HCT116 (cell line): ENCODE results near the gene SPATC1L. TPM values are rescaled to one million over a fixed set of nuclear protein-coding genes. Genes with fewer than 3 reads are reported as not detected.
"Not testable (repeated sequence)": the region's sequence is repeated elsewhere in the genome, so short reads cannot be mapped to it uniquely, and the experiment has no call there.

ENCODE experiments used
- ATAC-seq: fragments of 200-7000 bp; cut with Tn5 transposase; 2 replicates; pipeline ENCODE4 v1.9.1; 2020; ENCODE audit warnings: mild to moderate bottlenecking, moderate library complexity
- BruUV-seq: library from RNA; stranded (reverse); fragments of 400-500 nt; replicated peaks from 2 replicates; lab custom pipeline; 2021; lab: Mats Ljungman, UMichigan
- CTCF ChIA-PET: fragments of 300-600 bp; sonication (Branson Sonifier 250); formaldehyde crosslinking; loops from one replicate; lab custom pipeline; 2021; ENCODE audit warnings: antibody characterized with exemption; lab: Charles Lee
- POLR2A ChIA-PET: fragments of 300-600, 350-600 bp; sonication (Branson Sonifier 250); formaldehyde crosslinking; loops from one replicate; lab custom pipeline; 2021; ENCODE audit warnings: antibody characterized with exemption; lab: Charles Lee
- RAD21 ChIA-PET, 2 experiments: fragments of 300-600 bp; sonication (Branson Sonifier 250); formaldehyde crosslinking; loops; one replicate each; lab custom pipeline; 2023; ENCODE audit warnings: low total read pairs in 2 of 2; ENCODE audit not compliant: uncharacterized antibody in 2 of 2, unreplicated experiment in 2 of 2, low non-redundant PET in 1 of 2; lab: Charles Lee
- DNase-seq: peaks from one replicate; pipeline ENCODE4 v3.0.0-alpha.2; 2010; ENCODE audit warnings: low read depth, low spot score
- H2AFZ ChIP-seq: fragments of 200-600 bp; shearing (Covaris generic), sonication (generic); 2 replicates; pipeline ENCODE4 v1.6.1; 2017; ENCODE audit warnings: low read depth, mixed run types, mixed read lengths, antibody characterized with exemption, low read length; ENCODE audit not compliant: poor library complexity, severe bottlenecking
- H3K27ac ChIP-seq: 2 replicates; pipeline ENCODE4 v1.5.1; 2012; ENCODE audit warnings: low read depth, low read length
- H3K27me3 ChIP-seq: fragments of 200-600 bp; sonication (generic); 2 replicates; pipeline ENCODE4 v1.6.1; 2016; ENCODE audit warnings: mixed run types, low read length, mixed read lengths; ENCODE audit not compliant: insufficient read depth
- H3K36me3 ChIP-seq, 2 experiments: fragments of 200-500 bp in 1 of 2; fragments of 200-600 bp in 1 of 2; sonication (Bioruptor generic) in 1 of 2; sonication (generic) in 1 of 2; 2 replicates each; pipeline versions ENCODE4 v1.5.1 to v1.6.1; 2014 to 2016; ENCODE audit warnings: low read length in 2 of 2, inconsistent platforms in 1 of 2, mixed read lengths in 1 of 2, mixed run types in 1 of 2; ENCODE audit not compliant: insufficient read depth in 2 of 2, control insufficient read depth in 1 of 2
- H3K4me1 ChIP-seq, 2 experiments: fragments of 200-600 bp in 1 of 2; sonication (generic) in 1 of 2; 2 replicates each; pipeline versions ENCODE4 v1.5.1 to v1.6.1; 2012 to 2017; ENCODE audit warnings: low read length in 2 of 2, inconsistent platforms in 1 of 2, mild to moderate bottlenecking in 1 of 2, mixed read lengths in 1 of 2, mixed run types in 1 of 2, moderate library complexity in 1 of 2; ENCODE audit not compliant: insufficient read depth in 2 of 2, control insufficient read depth in 1 of 2
- H3K4me2 ChIP-seq: fragments of 200-600 bp; sonication (generic); 2 replicates; pipeline ENCODE4 v1.6.1; 2017; ENCODE audit warnings: mixed run types, low read length, mixed read lengths
- H3K4me3 ChIP-seq, 2 experiments: fragments of 200-600 bp in 1 of 2; sonication (generic) in 1 of 2; replicated peaks in 1 of 2; 2 replicates each; pipeline ENCODE4 v1.5.1; 2011 to 2016; ENCODE audit warnings: low read length in 2 of 2, control low read depth in 1 of 2, low read depth in 1 of 2, mild to moderate bottlenecking in 1 of 2, mixed read lengths in 1 of 2, mixed run types in 1 of 2
- H3K79me2 ChIP-seq: fragments of 200-600 bp; sonication (generic); 2 replicates; pipeline ENCODE4 v1.6.1; 2017; ENCODE audit warnings: mild to moderate bottlenecking, mixed run types, low read length, moderate library complexity, mixed read lengths; ENCODE audit not compliant: insufficient read depth
- H3K9ac ChIP-seq: fragments of 200-600 bp; sonication (generic); 2 replicates; pipeline ENCODE4 v1.6.1; 2016; ENCODE audit warnings: low read length, mixed read lengths
- H3K9me2 ChIP-seq: fragments of 200-600 bp; sonication (generic), shearing (Covaris generic); 2 replicates; pipeline ENCODE4 v1.6.1; 2017; ENCODE audit warnings: mixed run types, mild to moderate bottlenecking, moderate library complexity; ENCODE audit not compliant: insufficient read depth
- H3K9me3 ChIP-seq, 2 experiments: fragments of 200-500 bp in 1 of 2; fragments of 200-600 bp in 1 of 2; sonication (Bioruptor generic) in 1 of 2; sonication (generic) in 1 of 2; 2 replicates each; pipeline ENCODE4 v1.6.1; 2014 to 2017; ENCODE audit warnings: low read length in 2 of 2, mixed read lengths in 2 of 2, inconsistent platforms in 1 of 2, low read depth in 1 of 2, mild to moderate bottlenecking in 1 of 2, mixed run types in 1 of 2, moderate library complexity in 1 of 2; ENCODE audit not compliant: control insufficient read depth in 1 of 2, insufficient read depth in 1 of 2
- H4K20me1 ChIP-seq: fragments of 200-600 bp; sonication (generic), shearing (Covaris generic); 2 replicates; pipeline ENCODE4 v1.6.1; 2017; ENCODE audit warnings: mixed run types, mild to moderate bottlenecking, moderate library complexity; ENCODE audit not compliant: insufficient read depth
- intact Hi-C: fragments of 100-400 bp; cut with micrococcal nuclease; formaldehyde crosslinking; loops from 2 replicates; pipeline ENCODE4 v1.10.0; 2022
- total RNA-seq: library from RNA; stranded (reverse); gene quantifications from one replicate; pipeline ENCODE4 v1.2.1, GENCODE V29; 2021; ENCODE audit not compliant: unreplicated experiment
- TF ChIP-seq, protein P1 (sequence below): IDR thresholded peaks from 2 replicates; pipeline ENCODE4 v1.6.1; 2012

Gene SPATC1L
- total RNA-seq, 1 experiment from 2014 or later, result 1.3 TPM

DNA sequence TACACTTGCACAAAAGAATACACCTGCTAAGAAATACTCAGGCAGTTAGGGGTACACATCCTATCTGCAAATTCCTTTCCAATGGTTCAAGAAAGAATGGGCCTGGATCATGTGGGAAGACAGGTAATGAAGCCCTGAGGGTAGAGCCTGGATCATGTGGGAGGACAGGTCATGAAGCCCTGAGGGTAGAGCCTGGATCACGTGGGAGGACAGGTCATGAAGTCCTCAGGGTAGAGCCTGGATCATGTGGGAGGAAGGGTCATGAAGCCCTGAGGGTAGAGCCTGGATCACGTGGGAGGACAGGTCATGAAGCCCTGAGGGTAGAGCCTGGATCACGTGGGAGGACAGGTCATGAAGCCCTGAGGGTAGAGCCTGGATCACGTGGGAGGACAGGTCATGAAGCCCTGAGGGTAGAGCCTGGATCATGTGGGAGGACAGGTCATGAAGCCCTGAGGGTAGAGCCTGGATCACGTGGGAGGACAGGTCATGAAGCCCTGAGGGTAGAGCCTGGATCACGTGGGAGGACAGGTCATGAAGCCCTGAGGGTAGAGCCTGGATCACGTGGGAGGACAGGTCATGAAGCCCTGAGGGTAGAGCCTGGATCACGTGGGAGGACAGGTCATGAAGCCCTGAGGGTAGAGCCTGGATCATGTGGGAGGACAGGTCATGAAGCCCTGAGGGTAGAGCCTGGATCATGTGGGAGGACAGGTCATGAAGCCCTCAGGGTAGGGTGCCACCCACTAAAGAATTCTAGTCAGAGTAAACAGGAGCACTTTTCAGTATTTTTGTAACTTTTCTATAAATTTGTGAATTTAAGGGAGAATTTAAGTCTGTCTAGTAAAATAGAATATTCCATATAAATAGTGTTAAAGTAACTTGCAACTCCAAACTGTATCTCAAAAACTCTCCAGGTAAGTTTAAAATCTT, 16.9 kb upstream of the SPATC1L start:
- BruUV-seq, POLR2A ChIA-PET, H3K4me1 ChIP-seq, H3K27ac ChIP-seq, RAD21 ChIA-PET, H2AFZ ChIP-seq, CTCF ChIA-PET, H3K9me3 ChIP-seq, H3K36me3 ChIP-seq, intact Hi-C loops, H3K27me3 ChIP-seq, H3K4me2 ChIP-seq, H3K4me3 ChIP-seq, DNase-seq, H3K79me2 ChIP-seq, H3K9me2 ChIP-seq, H3K9ac ChIP-seq, H4K20me1 ChIP-seq, ATAC-seq: not testable (repeated sequence)

DNA sequence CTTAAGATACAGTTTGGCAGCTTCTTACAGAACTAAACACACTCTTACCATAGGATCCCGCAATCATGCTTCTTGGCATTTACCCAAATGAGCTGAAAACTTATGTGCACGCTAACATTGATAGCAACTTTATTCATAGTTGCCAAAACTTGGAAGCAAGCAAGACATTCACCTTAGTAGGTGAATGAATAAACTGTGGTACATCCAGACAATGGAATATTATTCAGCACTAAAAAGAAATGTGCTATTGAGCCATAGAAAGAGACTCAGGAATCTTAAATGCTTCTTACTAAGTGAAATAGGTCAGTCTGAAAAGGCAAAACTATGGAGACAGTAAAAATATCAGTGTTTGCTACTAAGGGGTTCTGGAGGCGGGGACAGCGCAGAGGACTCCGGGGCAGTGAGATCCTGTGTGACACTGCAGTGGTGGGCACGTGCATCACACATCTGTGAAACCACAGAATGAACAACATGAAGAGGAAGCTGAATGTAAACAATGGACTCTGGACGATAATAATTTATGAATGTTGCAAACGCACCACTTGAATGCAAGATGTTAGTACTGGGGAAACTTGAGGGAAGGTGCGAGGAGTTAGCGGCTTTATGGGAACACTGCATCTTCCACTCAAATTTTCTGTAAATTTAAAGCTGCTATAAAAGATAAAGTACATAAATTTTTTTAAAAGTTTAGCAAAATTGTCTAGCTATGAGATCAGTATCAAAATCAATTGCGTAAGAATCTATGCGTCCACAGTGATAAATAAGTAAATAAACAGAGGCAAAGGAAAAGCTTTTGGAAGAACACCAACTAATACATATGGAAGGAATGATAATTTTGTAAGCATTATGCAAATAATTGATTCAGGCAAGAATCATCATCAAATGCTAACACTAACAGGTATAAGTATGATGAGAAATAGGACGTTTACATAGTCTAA, 15.4 kb upstream of the SPATC1L start:
- H3K27ac ChIP-seq, result no peak overlapping the region
- no peaks in the 10 kb centered on the region for H3K4me1 ChIP-seq
- TF ChIP-seq, protein P1, sequence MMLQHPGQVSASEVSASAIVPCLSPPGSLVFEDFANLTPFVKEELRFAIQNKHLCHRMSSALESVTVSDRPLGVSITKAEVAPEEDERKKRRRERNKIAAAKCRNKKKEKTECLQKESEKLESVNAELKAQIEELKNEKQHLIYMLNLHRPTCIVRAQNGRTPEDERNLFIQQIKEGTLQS, result no peak
- ATAC-seq (no peak), DNase-seq (no peak)
- no peak overlapping the region for H3K9ac ChIP-seq
- no peaks in the 10 kb centered on the region for H3K9me2 ChIP-seq
- RAD21 ChIA-PET, result no interaction called here
- H3K27me3 ChIP-seq, result no peaks in the 10 kb centered on the region
- CTCF ChIA-PET, result no interaction called here
- no peak overlapping the region for H3K4me2 ChIP-seq
- H3K79me2 ChIP-seq, result no peaks in the 10 kb centered on the region
- H2AFZ ChIP-seq, result no peak overlapping the region
- H3K4me3 ChIP-seq, result no peak overlapping the region
- POLR2A ChIA-PET, result no interaction called here
- BruUV-seq, result no TSS peak
- H4K20me1 ChIP-seq, result no peaks in the 10 kb centered on the region
- peaks cover 0 to 4% of the 10 kb centered on the region in 2 experiments; a peak in 3 of 4 replicates for H3K36me3 ChIP-seq
- intact Hi-C loops, result no loop called here
- H3K9me3 ChIP-seq, result no peaks in the 10 kb centered on the region
